ENCODE results near the gene PPDPF.
"Not testable (repeated sequence)": the region's sequence is repeated elsewhere in the genome, so short reads cannot be mapped to it uniquely, and the experiment has no call there.

PPDPF gene

GRCh38 chr20:63500902-63501817, 19.4 kb upstream of the PPDPF start:
- DNase-seq: no peak

- no peak for DNase-seq
These were observed 18.5 kb upstream of the PPDPF start for GRCh38 chr20:63501818-63502670.

- no peak for DNase-seq
These were observed 17.8 kb upstream of the PPDPF start for GRCh38 chr20:63502671-63503172.

- no peak for DNase-seq
These were observed 17.0 kb upstream of the PPDPF start for GRCh38 chr20:63503524-63503923.

GRCh38 chr20:63504642-63505041, 15.9 kb upstream of the PPDPF start:
- no peak for DNase-seq

- DNase-seq: no peak
These were observed 15.3 kb upstream of the PPDPF start for GRCh38 chr20:63505281-63505680.

- DNase-seq: no peak
These were observed 14.8 kb upstream of the PPDPF start for GRCh38 chr20:63505723-63506122.

- DNase-seq: no peak
These were observed 13.4 kb upstream of the PPDPF start for GRCh38 chr20:63507083-63507743.

- DNase-seq: no peak
These were observed 12.3 kb upstream of the PPDPF start for GRCh38 chr20:63508072-63508768.

GRCh38 chr20:63509088-63509564, 11.4 kb upstream of the PPDPF start:
- no peak for DNase-seq

GRCh38 chr20:63513207-63513606, 7.4 kb upstream of the PPDPF start:
- no peak for DNase-seq

- not testable (repeated sequence) for DNase-seq
These were observed 6.0 kb upstream of the PPDPF start for GRCh38 chr20:63514520-63514919.

- DNase-seq: no peak
These were observed 2.9 kb upstream of the PPDPF start for GRCh38 chr20:63517376-63518309.

GRCh38 chr20:63518351-63518861, 2.2 kb upstream of the PPDPF start:
- no peak for DNase-seq

- no peak for DNase-seq
These were observed 1.5 kb upstream of the PPDPF start for GRCh38 chr20:63518946-63519667.

GRCh38 chr20:63519668-63520503, 679 bp upstream of the PPDPF start:
- DNase-seq: no peak

GRCh38 chr20:63520934-63521601, 503 bp downstream of the PPDPF start:
- no peak for DNase-seq

- DNase-seq: no peak
These were observed 1.0 kb downstream of the PPDPF start for GRCh38 chr20:63521602-63522001.
